Inflammatory macrophage treated with lipopolysaccharide for 1 hour (primary cell): ENCODE measurements around the gene PPP1R18.
A peak's percentile ranks its signal among the peaks of the same experiment; 100 is the strongest.

Source experiments
- DNase-seq, 2 donors: peaks; one replicate each; pipeline ENCODE4 v3.0.0-alpha.2; 2020 to 2022

PPP1R18 gene

GRCh38 chr6:30689022-30689865, 2.8 kb upstream of the PPP1R18 start:
- DNase-seq, result no peak

- DNase-seq, result no peak
Measured at GRCh38 chr6:30688569-30688968, 2.1 kb upstream of the PPP1R18 start.

- DNase-seq, result no peak
Measured at GRCh38 chr6:30687659-30688431, 1.4 kb upstream of the PPP1R18 start.

GRCh38 chr6:30686908-30687658, 638 bp upstream of the PPP1R18 start:
- peak; percentile 88 to 98 for DNase-seq

- DNase-seq, result peak in 1 of 2 donors; percentile 26
Measured at GRCh38 chr6:30685157-30686008, 1.1 kb downstream of the PPP1R18 start.

GRCh38 chr6:30684386-30685156, 1.9 kb downstream of the PPP1R18 start:
- DNase-seq, result peak; percentile 80 to 95

- peak in 1 of 2 donors; percentile 10 for DNase-seq
Measured at GRCh38 chr6:30683980-30684338, 2.5 kb downstream of the PPP1R18 start.

GRCh38 chr6:30683183-30683979, 3.1 kb downstream of the PPP1R18 start:
- DNase-seq, result peak; percentile 82 to 96

- peak; percentile 74 to 85 for DNase-seq
Measured at GRCh38 chr6:30682143-30683117, 4.0 kb downstream of the PPP1R18 start.

GRCh38 chr6:30681766-30682142, 4.7 kb downstream of the PPP1R18 start:
- DNase-seq, result no peak

GRCh38 chr6:30679765-30680535, 6.5 kb downstream of the PPP1R18 start:
- no peak for DNase-seq

GRCh38 chr6:30678964-30679726, 7.3 kb downstream of the PPP1R18 start:
- DNase-seq, result peak; percentile 55 to 88

GRCh38 chr6:30676660-30677285, 9.7 kb downstream of the PPP1R18 start:
- DNase-seq, result no peak

- peak; percentile 93 to 97 for DNase-seq
Measured at GRCh38 chr6:30672445-30673253, 13.8 kb downstream of the PPP1R18 start, which contains the start of gene DHX16. TSS of gene DHX16 (minus strand) at chr6:30673006. CDS start at chr6:30672841, 165 bp downstream.

GRCh38 chr6:30670760-30671527, 15.5 kb downstream of the PPP1R18 start:
- no peak for DNase-seq
